Panc1 (cell line): Measurements from ENCODE around the gene DEGS2.

Experiments used
- TCF7L2 ChIP-seq: IDR thresholded peaks from 2 replicates; pipeline ENCODE4 v1.6.1; 2011; ENCODE audit warnings: mild to moderate bottlenecking, low read depth, low read length, inconsistent platforms
- TF ChIP-seq, protein P1 (sequence below): fragments of 450-650 bp; IDR thresholded peaks from 2 replicates; pipeline ENCODE4 v1.5.1; 2017; ENCODE audit warnings: mild to moderate bottlenecking
- TF ChIP-seq, protein P2 (sequence below), 2 experiments: IDR thresholded peaks; 2 replicates each; pipeline ENCODE4 v1.6.1; 2011 to 2012; ENCODE audit warnings: low read depth in 2 of 2, control low read depth in 1 of 2, low read length in 1 of 2, mild to moderate bottlenecking in 1 of 2, moderate library complexity in 1 of 2; ENCODE audit not compliant: insufficient read depth in 1 of 2

DNA sequence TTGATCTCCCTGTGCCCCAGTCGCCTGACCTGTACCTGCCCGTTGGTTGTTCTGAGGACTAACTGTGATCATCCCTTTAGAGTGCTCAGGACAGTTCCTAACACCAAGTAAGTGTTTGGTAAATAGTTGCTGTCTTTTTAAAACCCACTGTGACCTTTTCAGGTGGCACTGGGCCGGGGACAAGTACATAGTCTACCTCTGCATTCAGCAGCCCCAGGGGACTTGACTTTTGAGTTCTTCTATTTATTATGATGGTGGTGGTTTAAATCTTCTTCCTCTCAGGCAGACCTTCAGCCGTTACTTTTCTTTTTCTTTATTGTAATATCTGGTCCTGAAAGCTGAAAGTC lies 55.5 kb downstream of the DEGS2 start:
- TF ChIP-seq, protein P1, sequence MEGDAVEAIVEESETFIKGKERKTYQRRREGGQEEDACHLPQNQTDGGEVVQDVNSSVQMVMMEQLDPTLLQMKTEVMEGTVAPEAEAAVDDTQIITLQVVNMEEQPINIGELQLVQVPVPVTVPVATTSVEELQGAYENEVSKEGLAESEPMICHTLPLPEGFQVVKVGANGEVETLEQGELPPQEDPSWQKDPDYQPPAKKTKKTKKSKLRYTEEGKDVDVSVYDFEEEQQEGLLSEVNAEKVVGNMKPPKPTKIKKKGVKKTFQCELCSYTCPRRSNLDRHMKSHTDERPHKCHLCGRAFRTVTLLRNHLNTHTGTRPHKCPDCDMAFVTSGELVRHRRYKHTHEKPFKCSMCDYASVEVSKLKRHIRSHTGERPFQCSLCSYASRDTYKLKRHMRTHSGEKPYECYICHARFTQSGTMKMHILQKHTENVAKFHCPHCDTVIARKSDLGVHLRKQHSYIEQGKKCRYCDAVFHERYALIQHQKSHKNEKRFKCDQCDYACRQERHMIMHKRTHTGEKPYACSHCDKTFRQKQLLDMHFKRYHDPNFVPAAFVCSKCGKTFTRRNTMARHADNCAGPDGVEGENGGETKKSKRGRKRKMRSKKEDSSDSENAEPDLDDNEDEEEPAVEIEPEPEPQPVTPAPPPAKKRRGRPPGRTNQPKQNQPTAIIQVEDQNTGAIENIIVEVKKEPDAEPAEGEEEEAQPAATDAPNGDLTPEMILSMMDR = no peak
- no peak for TF ChIP-seq TCF7L2
- TF ChIP-seq, protein P2, sequence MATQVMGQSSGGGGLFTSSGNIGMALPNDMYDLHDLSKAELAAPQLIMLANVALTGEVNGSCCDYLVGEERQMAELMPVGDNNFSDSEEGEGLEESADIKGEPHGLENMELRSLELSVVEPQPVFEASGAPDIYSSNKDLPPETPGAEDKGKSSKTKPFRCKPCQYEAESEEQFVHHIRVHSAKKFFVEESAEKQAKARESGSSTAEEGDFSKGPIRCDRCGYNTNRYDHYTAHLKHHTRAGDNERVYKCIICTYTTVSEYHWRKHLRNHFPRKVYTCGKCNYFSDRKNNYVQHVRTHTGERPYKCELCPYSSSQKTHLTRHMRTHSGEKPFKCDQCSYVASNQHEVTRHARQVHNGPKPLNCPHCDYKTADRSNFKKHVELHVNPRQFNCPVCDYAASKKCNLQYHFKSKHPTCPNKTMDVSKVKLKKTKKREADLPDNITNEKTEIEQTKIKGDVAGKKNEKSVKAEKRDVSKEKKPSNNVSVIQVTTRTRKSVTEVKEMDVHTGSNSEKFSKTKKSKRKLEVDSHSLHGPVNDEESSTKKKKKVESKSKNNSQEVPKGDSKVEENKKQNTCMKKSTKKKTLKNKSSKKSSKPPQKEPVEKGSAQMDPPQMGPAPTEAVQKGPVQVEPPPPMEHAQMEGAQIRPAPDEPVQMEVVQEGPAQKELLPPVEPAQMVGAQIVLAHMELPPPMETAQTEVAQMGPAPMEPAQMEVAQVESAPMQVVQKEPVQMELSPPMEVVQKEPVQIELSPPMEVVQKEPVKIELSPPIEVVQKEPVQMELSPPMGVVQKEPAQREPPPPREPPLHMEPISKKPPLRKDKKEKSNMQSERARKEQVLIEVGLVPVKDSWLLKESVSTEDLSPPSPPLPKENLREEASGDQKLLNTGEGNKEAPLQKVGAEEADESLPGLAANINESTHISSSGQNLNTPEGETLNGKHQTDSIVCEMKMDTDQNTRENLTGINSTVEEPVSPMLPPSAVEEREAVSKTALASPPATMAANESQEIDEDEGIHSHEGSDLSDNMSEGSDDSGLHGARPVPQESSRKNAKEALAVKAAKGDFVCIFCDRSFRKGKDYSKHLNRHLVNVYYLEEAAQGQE (IDR thresholded peaks at IDR 0.05; ENCODE audit: insufficient read depth in 1 of 2, low read depth in 2 of 2, low read length in 1 of 2) = no peak
